ENCODE results near the gene ITGA7.

The ITGA7 gene

DNA sequence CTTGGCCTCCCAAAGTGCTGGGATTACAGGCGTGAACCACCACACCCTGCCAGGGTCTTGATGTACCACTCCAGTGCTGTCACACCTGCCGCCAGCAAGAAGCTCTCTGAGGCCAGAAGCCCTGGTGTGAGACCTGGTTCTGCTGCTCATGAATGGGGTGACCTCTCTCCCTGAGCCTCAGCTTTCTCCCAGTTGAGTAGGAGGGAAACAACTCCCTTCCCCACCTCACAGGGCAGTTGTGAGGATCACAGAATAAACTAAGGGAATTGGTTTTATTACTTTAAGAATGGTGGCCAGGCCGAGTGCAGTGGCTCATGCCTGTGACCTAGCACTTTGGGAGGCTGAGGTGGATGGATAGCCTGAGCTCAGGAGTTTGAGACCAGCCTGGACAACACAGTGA is 26.9 kb upstream of the ITGA7 start:
- no peak for DNase-seq

DNA sequence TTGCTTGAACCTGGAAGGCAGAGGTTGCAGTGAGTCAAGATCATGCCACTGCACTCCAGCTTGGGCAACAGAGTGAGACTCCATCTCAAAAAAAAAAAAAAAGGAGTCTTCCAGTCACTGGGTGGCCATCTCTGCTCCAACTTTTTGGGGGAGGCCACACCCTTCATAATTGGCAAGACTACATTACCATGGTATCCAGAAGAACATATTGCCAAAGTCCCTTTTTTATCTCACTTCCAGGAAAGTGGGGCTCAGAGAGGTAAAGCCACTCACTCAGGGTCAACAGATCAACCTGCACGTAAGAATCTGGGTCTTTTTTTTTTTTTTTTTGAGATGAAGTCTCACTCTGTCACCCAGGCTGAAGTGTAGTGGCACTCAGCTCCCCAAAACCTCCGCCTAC is 26.2 kb upstream of the ITGA7 start:
- DNase-seq = no peak

DNA sequence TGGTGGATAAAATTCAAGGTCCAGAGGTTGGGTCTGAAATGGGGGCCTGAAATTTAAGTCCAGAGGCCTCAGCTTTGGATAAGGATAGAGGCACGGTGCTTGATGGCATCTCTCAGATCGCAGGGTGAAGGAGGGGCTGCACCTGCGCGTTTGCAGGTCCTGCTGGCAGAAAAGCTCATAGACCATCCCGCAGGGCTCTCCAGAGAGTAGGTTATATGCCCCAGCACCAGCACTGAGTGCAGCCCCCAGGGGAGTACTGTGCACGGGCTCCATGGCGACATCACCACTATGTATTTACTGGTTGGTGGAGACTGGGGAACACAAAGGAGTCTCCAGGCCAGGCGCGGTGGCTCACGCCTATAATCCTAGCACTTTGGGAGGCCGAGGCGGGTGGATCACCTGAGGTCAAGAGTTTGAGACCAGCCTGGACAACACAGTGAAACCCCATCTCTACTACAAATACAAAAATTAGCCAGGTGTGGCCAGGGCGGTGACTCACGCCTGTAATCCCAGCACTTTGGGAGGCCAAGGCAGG is 25.4 kb upstream of the ITGA7 start:
- no peak for DNase-seq

DNA sequence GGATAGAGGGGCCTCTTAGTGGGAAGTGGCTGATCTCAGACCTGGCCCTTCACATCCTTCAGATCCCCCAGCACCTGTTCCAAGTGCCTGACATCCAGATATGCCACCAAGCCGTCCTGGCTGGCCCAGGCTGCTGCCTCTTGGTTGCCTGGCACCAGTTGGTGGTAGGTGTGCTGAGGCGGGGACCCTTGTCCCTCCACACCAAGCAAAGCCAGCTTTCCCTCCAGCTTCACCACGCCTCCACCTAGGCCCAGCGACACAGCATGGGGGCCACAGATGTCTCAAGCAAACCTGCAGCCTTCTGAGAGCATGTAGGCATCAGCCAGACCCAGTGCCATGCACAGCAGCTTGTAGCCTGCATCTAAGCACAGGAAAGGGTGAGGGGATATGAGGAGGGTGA is 24.6 kb upstream of the ITGA7 start:
- no peak for DNase-seq

DNA sequence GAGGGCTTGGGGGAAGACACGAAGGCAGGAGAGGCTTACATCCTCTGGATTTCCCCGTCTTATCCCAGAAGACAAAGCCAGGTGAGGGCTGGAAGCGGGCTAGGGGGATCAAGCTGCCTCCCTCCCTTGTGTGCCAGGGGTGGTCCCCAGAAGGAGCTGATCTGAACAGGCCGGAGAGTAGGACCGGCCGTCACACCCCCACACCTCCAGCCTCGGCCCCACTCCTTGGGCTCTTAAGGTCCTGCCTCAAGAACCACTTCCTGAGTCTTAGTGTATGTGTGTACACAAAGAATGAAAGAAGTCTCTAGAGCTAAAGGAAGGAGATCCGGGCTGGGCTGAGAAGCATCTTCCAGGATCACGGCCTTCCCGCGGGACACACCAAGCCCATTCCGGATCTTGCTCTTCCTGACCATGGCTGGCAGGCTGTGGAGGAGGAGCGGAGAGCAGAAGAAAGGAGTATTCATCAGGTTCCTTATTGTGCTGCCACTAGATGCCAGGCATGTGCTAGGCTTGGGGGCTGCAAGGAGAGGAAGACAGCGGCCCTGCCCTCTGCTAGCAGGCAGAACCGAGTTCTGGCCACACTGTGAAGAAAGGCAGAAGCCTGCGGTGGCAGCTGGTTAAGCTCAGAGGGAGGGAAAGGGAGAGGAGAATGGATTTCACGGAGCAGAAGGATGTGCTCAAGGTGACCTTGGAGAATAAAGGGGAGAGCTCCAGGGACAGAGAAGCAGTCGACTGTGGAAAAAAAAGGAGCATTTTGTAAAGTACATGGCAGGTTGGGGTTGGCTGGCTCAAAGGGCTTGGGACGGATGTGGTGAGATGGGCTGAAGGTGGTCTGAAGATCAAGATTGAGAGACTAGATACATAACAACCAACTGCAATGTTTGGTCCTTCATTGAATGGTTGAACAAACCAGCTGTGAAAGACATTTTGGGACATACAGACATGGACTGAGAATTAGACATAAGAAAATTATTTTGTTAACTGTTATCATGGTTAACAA is 22.4 kb upstream of the ITGA7 start:
- no peak for DNase-seq

DNA sequence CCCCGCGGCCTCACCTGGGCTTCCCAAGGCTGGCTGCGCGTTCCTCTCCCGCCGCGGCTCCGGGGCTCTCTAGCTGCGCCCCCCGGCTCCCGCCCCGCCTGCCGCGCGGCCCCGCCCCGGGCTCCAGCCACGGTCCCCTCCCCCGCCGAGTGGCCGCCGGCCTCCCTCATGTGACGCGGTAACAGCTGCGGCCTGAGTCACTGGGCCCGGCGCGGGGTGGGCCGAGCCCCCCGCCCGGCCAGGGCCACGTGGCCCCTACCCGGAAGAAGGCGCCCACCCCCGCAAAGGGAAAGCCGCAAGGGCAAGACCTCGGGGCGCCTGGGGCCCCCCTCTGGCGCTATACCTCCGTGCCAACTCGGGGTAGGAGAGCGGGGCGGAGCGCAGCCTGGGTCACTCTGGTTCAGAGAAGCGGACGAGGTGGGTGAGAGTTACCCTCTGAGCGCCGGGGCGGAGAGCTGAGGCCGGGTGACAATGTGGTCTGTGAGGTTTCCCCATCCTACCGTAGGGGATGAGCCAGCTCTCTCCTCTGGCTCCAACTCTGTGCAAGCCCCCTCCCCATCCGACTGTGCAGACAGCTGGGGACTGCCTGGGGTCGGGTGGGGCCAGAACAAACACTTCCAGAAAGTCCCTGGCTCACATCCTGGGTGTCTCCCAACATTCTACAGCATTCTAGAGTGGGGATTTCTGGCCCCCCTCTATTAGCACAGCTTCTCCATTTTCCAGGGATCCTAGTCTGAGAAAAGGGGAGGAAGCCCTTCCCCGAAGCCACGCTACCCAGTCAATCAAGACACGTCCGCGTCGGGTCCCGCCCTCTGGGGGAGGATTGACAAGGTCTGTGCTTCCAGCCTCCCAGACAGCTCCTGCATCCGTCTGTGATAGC is 21.5 kb upstream of the ITGA7 start, which contains the start of gene CD63:
Gene CD63, minus strand, starts transcription at position 71 of the 880 bp plus-strand sequence. CDS start 668 bp downstream, outside the sequence.
- peak; percentile 65 to 72 for DNase-seq

DNA sequence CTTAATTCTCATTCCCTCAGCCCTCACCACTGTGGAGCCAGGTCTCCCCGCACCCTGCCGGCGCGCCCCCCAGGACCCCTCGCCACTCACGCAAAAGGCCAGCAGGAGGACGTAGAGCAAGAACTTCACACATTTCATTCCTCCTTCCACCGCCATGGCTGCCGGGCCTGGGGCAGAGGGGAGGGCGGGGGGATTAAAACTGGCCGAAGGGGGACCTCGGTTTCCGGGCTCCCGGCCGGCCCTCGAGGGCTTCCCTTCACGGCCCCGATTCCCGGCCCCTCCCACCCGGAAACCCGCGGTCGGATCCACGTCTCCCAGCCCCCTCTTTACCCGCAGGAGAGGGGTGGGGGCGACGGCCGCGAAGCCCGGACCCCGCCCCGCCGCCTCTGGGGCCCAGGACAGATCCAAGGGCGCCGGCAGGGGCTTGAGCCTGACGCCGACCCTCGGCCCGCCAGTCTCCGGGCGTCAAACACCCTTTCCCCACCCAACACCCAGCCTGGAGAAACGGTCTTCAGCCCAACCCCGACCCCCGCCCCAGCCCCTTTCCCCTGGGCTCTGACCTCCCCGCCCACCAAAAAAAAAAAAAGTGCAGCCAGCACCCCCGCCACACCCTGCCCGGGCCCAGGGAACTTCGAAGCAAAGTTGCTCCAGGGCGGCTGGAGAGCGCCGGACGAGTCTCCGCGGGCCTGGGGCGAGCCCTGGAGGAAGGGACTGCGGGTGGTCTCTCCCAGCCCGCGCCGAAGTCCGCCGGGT is 20.7 kb upstream of the ITGA7 start:
- DNase-seq = no peak

DNA sequence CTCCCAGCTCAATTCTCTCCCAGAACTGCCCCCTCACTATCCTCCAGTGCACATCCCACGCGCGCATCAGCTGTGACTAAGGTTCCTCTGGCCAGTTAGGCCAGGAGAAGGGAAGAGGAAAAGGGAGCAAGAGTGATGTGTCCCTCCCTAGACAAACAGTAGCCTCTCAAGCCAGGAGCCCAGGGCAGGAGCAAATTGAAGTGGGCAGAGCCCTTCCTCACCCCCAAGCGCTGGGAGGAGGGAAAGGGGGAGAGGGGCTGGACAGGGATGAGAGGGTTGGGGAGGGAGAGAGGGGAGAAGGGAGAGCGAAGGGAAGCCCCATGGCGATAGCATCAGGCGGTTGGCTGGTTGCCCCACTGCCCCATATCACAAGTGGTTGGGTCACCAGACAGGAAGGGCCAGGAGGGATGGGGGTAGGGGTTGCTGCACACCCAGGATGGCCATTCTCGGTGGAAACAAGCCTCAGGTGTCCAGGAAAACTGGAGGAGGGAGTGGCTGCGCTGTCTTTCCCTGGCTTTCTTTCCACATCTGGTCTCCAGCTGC is 20.0 kb upstream of the ITGA7 start:
- DNase-seq = no peak

DNA sequence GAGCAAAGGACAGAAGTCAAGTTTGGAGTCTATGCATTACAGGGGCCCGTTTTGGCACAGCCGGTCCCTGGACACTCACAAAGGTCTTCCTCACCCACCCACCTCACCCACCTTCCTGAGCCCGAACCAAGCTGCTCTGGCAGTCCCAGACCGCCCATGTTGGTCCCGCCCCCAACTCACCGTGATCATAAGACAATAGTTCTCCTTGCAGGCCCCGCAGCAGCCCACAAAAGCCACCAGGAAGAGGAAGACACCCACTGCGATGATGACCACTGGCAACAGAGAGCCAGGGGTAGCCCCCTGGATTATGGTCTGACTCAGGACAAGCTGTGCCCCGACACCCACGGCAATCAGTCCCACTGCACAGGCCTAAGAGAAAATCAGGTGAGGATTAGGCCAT is 19.3 kb upstream of the ITGA7 start:
- no peak for DNase-seq

DNA sequence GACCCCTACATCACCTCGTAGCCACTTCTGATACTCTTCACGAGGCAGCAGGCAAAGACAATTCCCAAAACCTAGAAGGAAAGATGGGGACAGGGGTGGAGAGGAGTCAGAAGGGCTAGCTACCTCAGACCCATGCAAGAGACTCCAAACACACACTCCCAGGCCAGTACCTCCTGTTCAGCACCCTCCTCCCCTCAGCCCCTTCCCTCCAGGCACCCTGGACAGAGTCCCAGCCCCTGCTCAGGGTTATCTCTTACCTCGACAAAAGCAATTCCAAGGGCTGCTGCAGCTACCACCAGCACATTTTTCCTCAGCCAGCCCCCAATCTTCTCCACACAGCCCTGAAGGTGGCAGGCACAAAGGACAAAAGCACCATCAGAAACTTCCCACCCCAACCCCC is 17.9 kb upstream of the ITGA7 start:
- DNase-seq = no peak

DNA sequence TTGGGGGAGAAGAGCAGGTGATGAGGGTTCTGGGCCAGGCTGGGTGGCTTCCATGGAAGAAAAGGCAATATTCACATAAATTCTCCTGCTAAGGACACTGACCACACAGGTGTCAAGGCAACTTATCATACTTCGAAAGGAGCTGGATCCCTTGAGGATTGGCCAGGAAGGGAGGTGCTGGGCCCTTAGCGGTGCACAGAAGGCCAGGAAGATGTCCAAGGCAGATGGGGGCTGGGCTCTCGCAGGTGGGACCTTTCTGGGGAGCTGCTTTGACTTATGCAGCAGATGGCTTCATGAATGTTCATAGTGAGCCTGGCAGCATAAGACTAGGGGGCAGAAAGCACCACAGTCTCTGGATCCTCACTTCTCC is 17.2 kb upstream of the ITGA7 start:
- DNase-seq = no peak

DNA sequence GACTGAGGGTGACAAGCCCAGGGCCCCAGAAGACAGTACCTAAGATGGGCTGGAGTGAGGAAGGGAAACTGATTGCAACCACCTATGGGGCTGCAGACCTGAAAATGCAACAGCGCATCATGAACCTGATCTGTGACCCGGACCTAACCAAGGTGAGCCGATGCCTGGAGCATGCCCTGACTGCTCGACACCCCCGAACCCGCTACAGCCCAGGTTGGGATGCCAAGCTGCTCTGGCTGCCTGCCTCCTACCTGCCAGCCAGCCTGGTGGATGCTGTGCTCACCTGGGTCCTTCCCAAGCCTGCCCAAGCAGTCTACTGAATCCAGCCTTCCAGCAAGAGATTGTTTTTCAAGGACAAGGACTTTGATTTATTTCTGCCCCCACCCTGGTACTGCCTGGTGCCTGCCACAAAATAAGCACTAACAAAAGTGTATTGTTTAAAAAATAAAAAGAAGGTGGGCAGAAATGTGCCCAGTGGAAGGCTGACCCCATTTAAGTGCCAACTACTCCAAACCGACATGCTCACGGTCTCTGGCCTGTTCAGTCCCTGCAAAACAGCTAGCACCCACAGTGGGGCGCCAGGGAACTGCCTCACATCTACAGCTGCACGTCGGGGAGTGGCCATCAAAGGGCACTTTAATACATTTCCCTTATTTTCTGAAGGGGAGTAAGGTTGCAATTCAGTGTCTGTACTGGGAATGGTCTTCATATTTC is 16.7 kb upstream of the ITGA7 start:
- peak; percentile 52 to 58 for DNase-seq

DNA sequence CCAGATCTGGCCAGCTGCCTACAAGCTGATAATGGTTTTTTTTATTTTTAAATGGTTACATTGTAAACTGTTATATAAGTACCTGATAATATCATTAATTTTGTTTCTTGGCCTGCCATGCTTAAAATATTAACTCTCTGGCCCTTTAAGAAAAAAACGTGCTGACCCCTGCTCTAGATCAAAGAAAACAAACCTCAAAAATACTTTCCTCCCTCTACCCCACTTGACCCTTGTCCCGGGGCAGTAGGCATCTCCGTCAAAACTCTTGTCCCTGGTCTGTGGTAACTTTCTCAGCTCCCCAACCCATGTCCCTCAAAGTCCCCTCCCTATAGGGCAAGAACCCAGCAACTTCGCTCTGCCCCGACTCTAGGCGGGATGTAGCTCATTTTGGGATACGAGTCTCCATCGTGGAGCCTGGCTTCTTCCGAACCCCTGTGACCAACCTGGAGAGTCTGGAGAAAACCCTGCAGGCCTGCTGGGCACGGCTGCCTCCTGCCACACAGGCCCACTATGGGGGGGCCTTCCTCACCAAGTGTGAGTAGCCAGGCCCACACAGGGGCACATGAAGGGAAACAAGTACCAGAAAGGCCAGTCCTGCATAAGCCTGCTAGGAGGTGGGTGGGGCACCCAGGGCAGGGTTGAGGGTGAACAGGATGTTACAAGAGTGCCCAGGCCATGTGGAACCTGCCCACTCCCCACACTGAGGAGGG is 16.0 kb upstream of the ITGA7 start:
- DNase-seq = no peak

DNA sequence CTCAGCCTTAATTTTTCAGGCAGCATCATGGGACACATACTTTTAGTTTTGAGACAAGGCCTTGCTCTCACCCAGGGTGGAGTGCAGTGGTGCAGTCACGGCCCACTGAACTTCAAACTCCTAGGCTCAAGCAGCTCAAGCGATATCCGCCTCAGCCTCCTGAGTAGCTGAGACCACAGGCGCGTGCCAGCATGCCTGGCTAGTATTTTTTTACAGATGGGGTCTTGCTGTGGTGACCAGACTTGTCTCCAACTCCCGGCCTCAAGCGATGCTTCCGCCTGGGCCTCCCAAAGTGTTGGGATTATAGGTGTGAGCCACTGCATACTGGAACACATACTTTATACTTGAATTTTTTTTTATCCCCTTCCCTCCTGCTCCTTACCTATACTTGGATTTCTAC is 15.2 kb upstream of the ITGA7 start:
- DNase-seq = no peak

DNA sequence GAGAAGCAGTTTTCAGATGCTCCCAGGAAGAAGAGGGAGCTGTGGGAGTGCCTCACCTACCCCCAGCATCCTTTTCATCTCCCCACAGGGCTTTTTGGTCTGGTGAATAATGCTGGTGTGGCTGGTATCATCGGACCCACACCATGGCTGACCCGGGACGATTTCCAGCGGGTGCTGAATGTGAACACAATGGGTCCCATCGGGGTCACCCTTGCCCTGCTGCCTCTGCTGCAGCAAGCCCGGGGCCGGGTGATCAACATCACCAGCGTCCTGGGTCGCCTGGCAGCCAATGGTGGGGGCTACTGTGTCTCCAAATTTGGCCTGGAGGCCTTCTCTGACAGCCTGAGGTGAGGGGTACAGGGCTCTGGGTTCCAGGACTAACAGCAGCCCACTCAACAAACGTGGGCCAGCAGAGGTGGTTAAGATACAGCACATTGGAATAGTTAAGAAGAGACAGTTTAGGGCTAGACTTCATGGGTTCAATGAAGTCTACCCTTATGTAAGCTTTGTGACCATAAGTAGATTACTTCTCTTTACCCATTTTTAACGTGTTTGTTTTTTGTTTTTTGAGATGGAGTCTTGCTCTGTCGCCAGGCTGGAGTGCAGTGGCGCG is 14.0 kb upstream of the ITGA7 start:
- DNase-seq = no peak

DNA sequence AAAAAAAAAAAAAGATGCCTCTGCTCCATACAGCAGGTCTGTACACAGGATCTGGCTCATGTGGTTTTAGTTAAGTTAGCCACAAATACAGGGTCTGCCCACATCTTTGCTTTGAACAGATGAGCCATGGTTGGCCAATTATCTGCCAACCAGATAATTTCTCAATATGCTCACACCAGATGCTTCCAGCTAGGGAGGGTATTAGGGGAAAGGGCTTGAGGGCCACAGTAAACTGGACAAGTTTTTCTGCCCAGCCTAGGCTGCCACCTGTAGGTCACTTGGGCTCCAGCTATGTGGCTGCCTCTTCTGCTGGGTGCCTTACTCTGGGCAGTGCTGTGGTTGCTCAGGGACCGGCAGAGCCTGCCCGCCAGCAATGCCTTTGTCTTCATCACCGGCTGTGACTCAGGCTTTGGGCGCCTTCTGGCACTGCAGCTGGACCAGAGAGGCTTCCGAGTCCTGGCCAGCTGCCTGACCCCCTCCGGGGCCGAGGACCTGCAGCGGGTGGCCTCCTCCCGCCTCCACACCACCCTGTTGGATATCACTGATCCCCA is 13.3 kb upstream of the ITGA7 start:
- no peak for DNase-seq

DNA sequence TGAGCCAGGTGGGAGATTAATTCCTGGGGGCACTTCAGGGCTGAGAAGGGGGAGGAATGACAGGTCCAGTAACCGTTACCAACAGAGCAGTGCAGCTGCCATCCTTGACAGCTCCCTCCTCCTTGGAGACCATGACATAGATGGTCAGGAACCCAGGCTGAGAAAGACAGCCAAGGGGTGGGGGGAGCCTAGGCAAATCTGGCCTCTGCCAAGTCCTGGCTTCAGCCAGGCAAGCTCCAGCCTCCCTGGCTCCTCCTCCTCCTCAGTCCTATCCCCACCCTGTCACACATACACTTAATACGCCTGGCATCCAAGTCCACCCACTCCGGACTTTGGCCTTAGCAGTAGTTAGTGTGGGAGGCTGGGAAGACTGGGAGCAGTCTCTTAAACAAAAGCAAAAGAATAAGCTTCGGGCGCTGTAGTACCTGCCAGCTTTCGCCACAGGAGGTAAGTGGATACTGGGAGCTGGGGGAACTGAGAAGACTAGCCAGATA is 12.4 kb upstream of the ITGA7 start, which contains the start of gene RDH5:
Gene RDH5, plus strand, starts transcription at position 323 of the 494 bp plus-strand sequence. CDS start 792 bp downstream, outside the sequence.
- DNase-seq = no peak

DNA sequence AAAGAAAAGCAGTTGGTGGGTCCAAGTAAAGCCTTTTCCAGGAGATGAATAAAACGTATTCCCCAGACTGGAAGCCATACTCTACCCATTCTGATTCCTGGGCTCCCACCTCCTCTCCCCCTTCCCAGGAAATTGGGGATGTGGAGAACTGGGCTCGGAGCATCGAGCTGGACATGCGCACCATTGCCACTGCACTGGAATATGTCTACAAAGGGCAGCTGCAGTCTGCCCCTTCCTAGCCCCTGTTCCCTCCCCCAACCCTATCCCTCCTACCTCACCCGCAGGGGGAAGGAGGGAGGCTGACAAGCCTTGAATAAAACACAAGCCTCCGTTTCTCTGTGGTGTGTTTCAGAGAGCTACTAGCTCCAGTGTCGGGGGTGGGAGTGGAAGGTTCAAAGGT is 11.7 kb upstream of the ITGA7 start:
- DNase-seq = no peak

DNA sequence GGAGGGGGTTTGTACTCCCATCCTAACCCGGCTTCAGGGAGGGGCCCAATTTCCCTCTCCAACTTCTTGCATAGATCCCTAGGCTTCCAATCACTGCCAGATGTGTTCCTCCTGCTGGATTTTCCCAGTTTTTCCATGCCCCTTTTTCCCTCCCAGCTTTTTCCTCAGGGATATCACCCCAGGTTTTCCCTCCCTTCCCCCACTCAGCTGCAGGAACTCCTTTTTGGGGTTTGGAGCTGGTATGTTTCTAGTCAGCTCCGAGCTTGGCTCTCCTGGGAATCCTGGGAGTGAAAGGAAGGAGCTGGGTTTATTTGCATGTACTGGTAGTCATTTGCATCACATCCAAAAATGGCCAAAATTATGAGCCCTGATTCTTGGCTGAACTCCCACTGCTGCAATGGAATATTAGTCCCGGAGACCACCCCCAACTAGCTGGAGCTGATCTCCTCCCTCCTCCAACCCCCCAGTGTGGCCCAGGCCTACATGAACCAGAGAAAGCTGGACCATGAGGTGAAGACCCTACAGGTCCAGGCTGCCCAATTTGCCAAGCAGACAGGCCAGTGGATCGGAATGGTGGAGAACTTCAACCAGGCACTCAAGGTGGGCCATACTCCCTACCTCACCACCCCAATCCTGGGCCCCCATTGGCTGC is 11.0 kb upstream of the ITGA7 start:
- no peak for DNase-seq

Measured in stimulated activated CD4-positive, alpha-beta T cell treated with anti-CD3 and anti-CD28 coated beads, Interleukin-2, amount 100 ng/mL, for 48 hours (primary cell).